Adipocyte (in vitro differentiated cells): Measurements from ENCODE around the gene TOP2A.

Experiments
- DNase-seq: peaks from one replicate; pipeline ENCODE4 v3.0.0-alpha.2; 2015; ENCODE audit warnings: low read depth
- H3K27me3 ChIP-seq: replicated peaks from 2 replicates; pipeline ENCODE4 v1.7.0; 2013; ENCODE audit warnings: mild to moderate bottlenecking, low read length, moderate library complexity; ENCODE audit not compliant: control insufficient read depth, insufficient read depth
- H3K36me3 ChIP-seq: 2 replicates; pipeline ENCODE4 v1.7.0; 2013; ENCODE audit warnings: low read length, mild to moderate bottlenecking, moderate library complexity; ENCODE audit not compliant: control insufficient read depth, insufficient read depth, severe bottlenecking
- H3K4me1 ChIP-seq: 2 replicates; pipeline ENCODE4 v1.7.0; 2013; ENCODE audit warnings: mild to moderate bottlenecking, low read length, moderate library complexity; ENCODE audit not compliant: control insufficient read depth, insufficient read depth
- H3K4me3 ChIP-seq: 2 replicates; pipeline ENCODE4 v1.7.0; 2013; ENCODE audit warnings: mild to moderate bottlenecking, low read length, moderate library complexity
- H3K9ac ChIP-seq: 2 replicates; pipeline ENCODE4 v1.7.0; 2013; ENCODE audit warnings: mild to moderate bottlenecking, low read length, moderate library complexity
- H3K9me3 ChIP-seq: 2 replicates; pipeline ENCODE4 v1.7.0; 2013; ENCODE audit warnings: mild to moderate bottlenecking, low read length, moderate library complexity; ENCODE audit not compliant: control insufficient read depth

Gene TOP2A

GRCh38 chr17:40442392-40443195 is 24.9 kb upstream of the TOP2A start:
- Histone ChIP-seq H3K27me3 (no peaks in the 10 kb centered on the region), H3K9ac (peak overlapping the region; percentile 98), H3K4me3 (peak overlapping the region; percentile 84), H3K4me1 (peaks cover 21% of the 10 kb centered on the region), H3K9me3 (no peaks in the 10 kb centered on the region), H3K36me3 (peaks cover 7% of the 10 kb centered on the region)
- DNase-seq: peak; percentile 52

GRCh38 chr17:40440166-40440565 is 22.5 kb upstream of the TOP2A start:
- DNase-seq: no peak
- Histone ChIP-seq H3K27me3 (no peaks in the 10 kb centered on the region), H3K4me3 (no peak overlapping the region), H3K36me3 (no peaks in the 10 kb centered on the region), H3K4me1 (peaks cover 17% of the 10 kb centered on the region), H3K9me3 (no peaks in the 10 kb centered on the region), H3K9ac (no peak overlapping the region)

GRCh38 chr17:40437095-40437732 is 19.5 kb upstream of the TOP2A start:
- Histone ChIP-seq H3K36me3 (no peaks in the 10 kb centered on the region), H3K4me3 (no peak overlapping the region), H3K27me3 (no peaks in the 10 kb centered on the region), H3K4me1 (peaks cover 20% of the 10 kb centered on the region), H3K9ac (no peak overlapping the region), H3K9me3 (no peaks in the 10 kb centered on the region)
- DNase-seq: no peak

- Histone ChIP-seq H3K27me3 (no peaks in the 10 kb centered on the region), H3K9ac (no peak overlapping the region), H3K4me1 (peaks cover 19% of the 10 kb centered on the region), H3K36me3 (no peaks in the 10 kb centered on the region), H3K4me3 (no peak overlapping the region), H3K9me3 (no peaks in the 10 kb centered on the region)
- no peak for DNase-seq
These were observed 18.9 kb upstream of the TOP2A start for GRCh38 chr17:40436636-40437035.

- H3K4me3 ChIP-seq: no peak overlapping the region
- no peaks in the 10 kb centered on the region for H3K9me3 ChIP-seq
- H3K9ac ChIP-seq: peak overlapping the region; percentile 1
- no peaks in the 10 kb centered on the region for H3K27me3 ChIP-seq
- DNase-seq: no peak
- H3K36me3 ChIP-seq: no peaks in the 10 kb centered on the region
- H3K4me1 ChIP-seq: peaks cover 19% of the 10 kb centered on the region
These were observed 16.1 kb upstream of the TOP2A start for GRCh38 chr17:40433551-40434415.

GRCh38 chr17:40432864-40433528 is 15.3 kb upstream of the TOP2A start:
- H3K9ac ChIP-seq: peak overlapping the region; percentile 1
- no peaks in the 10 kb centered on the region for H3K9me3 ChIP-seq
- H3K4me1 ChIP-seq: peaks cover 19% of the 10 kb centered on the region
- H3K36me3 ChIP-seq: no peaks in the 10 kb centered on the region
- no peak overlapping the region for H3K4me3 ChIP-seq
- DNase-seq: peak; percentile 76
- H3K27me3 ChIP-seq: no peaks in the 10 kb centered on the region

GRCh38 chr17:40431231-40431602 is 13.5 kb upstream of the TOP2A start:
- DNase-seq: no peak
- H3K9me3 ChIP-seq: no peaks in the 10 kb centered on the region
- peaks cover 9% of the 10 kb centered on the region for H3K4me1 ChIP-seq
- H3K9ac ChIP-seq: no peak overlapping the region
- H3K27me3 ChIP-seq: no peaks in the 10 kb centered on the region
- H3K36me3 ChIP-seq: no peaks in the 10 kb centered on the region
- no peak overlapping the region for H3K4me3 ChIP-seq

GRCh38 chr17:40430272-40431230 is 12.9 kb upstream of the TOP2A start:
- Histone ChIP-seq H3K36me3 (no peaks in the 10 kb centered on the region), H3K27me3 (no peaks in the 10 kb centered on the region), H3K4me3 (no peak overlapping the region), H3K4me1 (peaks cover 9% of the 10 kb centered on the region), H3K9ac (no peak overlapping the region), H3K9me3 (no peaks in the 10 kb centered on the region)
- DNase-seq: no peak

GRCh38 chr17:40427002-40427491 is 9.4 kb upstream of the TOP2A start:
- H3K4me3 ChIP-seq: no peak overlapping the region
- H3K4me1 ChIP-seq: no peaks in the 10 kb centered on the region
- H3K36me3 ChIP-seq: no peaks in the 10 kb centered on the region
- no peaks in the 10 kb centered on the region for H3K9me3 ChIP-seq
- no peaks in the 10 kb centered on the region for H3K27me3 ChIP-seq
- DNase-seq: no peak
- no peak overlapping the region for H3K9ac ChIP-seq

GRCh38 chr17:40425741-40426140 is 8.0 kb upstream of the TOP2A start:
- no peaks in the 10 kb centered on the region for H3K9me3 ChIP-seq
- no peaks in the 10 kb centered on the region for H3K4me1 ChIP-seq
- no peak overlapping the region for H3K4me3 ChIP-seq
- no peaks in the 10 kb centered on the region for H3K27me3 ChIP-seq
- H3K9ac ChIP-seq: no peak overlapping the region
- H3K36me3 ChIP-seq: no peaks in the 10 kb centered on the region
- no peak for DNase-seq
